ENCODE results near the gene PDE2A.

Gene PDE2A

GRCh38 chr11:72597721-72598120, 76.5 kb downstream of the PDE2A start:
- no peak for ATAC-seq
- no peak for TF ChIP-seq TOX (CRISPR knock-in tag; IDR thresholded peaks at IDR 0.05; ENCODE audit: borderline replicate concordance)
- TF ChIP-seq GLIS3 (CRISPR knock-in tag; IDR thresholded peaks at IDR 0.05): no peak
- TF ChIP-seq TCF4 (CRISPR knock-in tag; IDR thresholded peaks at IDR 0.05; ENCODE audit: borderline replicate concordance): no peak
- no peak for TF ChIP-seq ZFP3 (CRISPR knock-in tag; IDR thresholded peaks at IDR 0.05)
- no peak for TF ChIP-seq POU6F1 (CRISPR knock-in tag; IDR thresholded peaks at IDR 0.05; ENCODE audit: borderline replicate concordance, low read depth)
- TF ChIP-seq TSHZ2 (CRISPR knock-in tag; IDR thresholded peaks at IDR 0.05): no peak
- no peak for TF ChIP-seq SNAI2 (CRISPR knock-in tag; IDR thresholded peaks at IDR 0.05)
- TF ChIP-seq ZNF8 (CRISPR knock-in tag; IDR thresholded peaks at IDR 0.05): no peak
- TF ChIP-seq CSRNP3 (CRISPR knock-in tag; IDR thresholded peaks at IDR 0.05): no peak
- no peak for TF ChIP-seq ARNTL (CRISPR knock-in tag; IDR thresholded peaks at IDR 0.05; ENCODE audit: borderline replicate concordance, low read depth)
- TF ChIP-seq RARB (CRISPR knock-in tag; IDR thresholded peaks at IDR 0.05): no peak
- no peak for TF ChIP-seq PATZ1 (CRISPR knock-in tag; IDR thresholded peaks at IDR 0.05; ENCODE audit: borderline replicate concordance)
- no peak for TF ChIP-seq ZNF565 (CRISPR knock-in tag; conservative IDR thresholded peaks at IDR 0.05; ENCODE audit: low read depth)

GRCh38 chr11:72595292-72595684, 78.9 kb downstream of the PDE2A start:
- ATAC-seq: no peak

More at GRCh38 chr11:72595292-72595684, 78.9 kb downstream of the PDE2A start:
- TF ChIP-seq ZNF565 (CRISPR knock-in tag; conservative IDR thresholded peaks at IDR 0.05; ENCODE audit: low read depth) (no peak), ZC3H10 (CRISPR knock-in tag; IDR thresholded peaks at IDR 0.05) (no peak), ZNF8 (CRISPR knock-in tag; IDR thresholded peaks at IDR 0.05) (no peak), OSR1 (CRISPR knock-in tag; IDR thresholded peaks at IDR 0.05) (no peak), POU6F1 (CRISPR knock-in tag; IDR thresholded peaks at IDR 0.05; ENCODE audit: borderline replicate concordance, low read depth) (no peak), ZFP30 (CRISPR knock-in tag; IDR thresholded peaks at IDR 0.05) (no peak), ARNTL (CRISPR knock-in tag; IDR thresholded peaks at IDR 0.05; ENCODE audit: borderline replicate concordance, low read depth) (no peak), BACH2 (CRISPR knock-in tag; IDR thresholded peaks at IDR 0.05; ENCODE audit: borderline replicate concordance) (no peak), RARB (CRISPR knock-in tag; IDR thresholded peaks at IDR 0.05) (no peak), TSHZ2 (CRISPR knock-in tag; IDR thresholded peaks at IDR 0.05) (no peak), PPARA (CRISPR knock-in tag; IDR thresholded peaks at IDR 0.05; ENCODE audit: borderline replicate concordance) (no peak), ESRRG (CRISPR knock-in tag; IDR thresholded peaks at IDR 0.05) (no peak), CREB5 (CRISPR knock-in tag; IDR thresholded peaks at IDR 0.05; ENCODE audit: low read depth) (no peak), PATZ1 (CRISPR knock-in tag; IDR thresholded peaks at IDR 0.05; ENCODE audit: borderline replicate concordance) (no peak), ISL1 (CRISPR knock-in tag; IDR thresholded peaks at IDR 0.05) (no peak)

Data from SK-N-SH treated with all-trans-retinoic acid at 6 μM for 48 hours (cell line).